Colonic mucosa (tissue), 4 donors: Measurements from ENCODE around the gene LHPP. TPM values are rescaled to one million over a fixed set of nuclear protein-coding genes. Genes with fewer than 3 reads are reported as not detected.

Experiments used
- DNase-seq: peaks from one replicate; pipeline ENCODE4 v3.0.0-alpha.2; 2020
- H3K27ac ChIP-seq: fragments of 200-600 bp; one replicate; pipeline ENCODE4 v1.8.0; 2021
- H3K27me3 ChIP-seq: fragments of 200-600 bp; one replicate; pipeline ENCODE4 v1.8.0; 2021
- H3K36me3 ChIP-seq: fragments of 200-600 bp; one replicate; pipeline ENCODE4 v1.8.0; 2021
- H3K4me1 ChIP-seq: fragments of 200-600 bp; one replicate; pipeline ENCODE4 v1.8.0; 2021; ENCODE audit warnings: mild to moderate bottlenecking
- H3K4me3 ChIP-seq: fragments of 200-600 bp; one replicate; pipeline ENCODE4 v1.8.0; 2021
- H3K9ac ChIP-seq, 2 donors: one replicate each; pipeline ENCODE4 v1.7.0; 2013; ENCODE audit warnings: control low read depth in 2 of 2, low read depth in 2 of 2, low read length in 2 of 2
- H3K9me3 ChIP-seq: fragments of 200-600 bp; one replicate; pipeline ENCODE4 v1.8.0; 2021
- intact Hi-C: fragments of 100-400 bp; cut with DNase I; formaldehyde crosslinking; loops from one replicate; pipeline ENCODE4 v1.14.1; 2022
- total RNA-seq, 2 donors: library from RNA; stranded (reverse); fragmentation: NEBNext Ultra II Directional in 1 of 2; extraction: Animal tissue kit (Norgen Biotek cat#: 25700) in 1 of 2; gene quantifications; one replicate each; pipeline ENCODE4 v1.2.1, GENCODE V29; 2021
- TF ChIP-seq, protein P1 (sequence below): fragments of 200-600 bp; IDR thresholded peaks from one replicate; pipeline ENCODE4 v1.8.0; 2022; ENCODE audit warnings: antibody characterized with exemption, mild to moderate bottlenecking
- donor health status: healthy.
- donor health status: DM: no; HTN: no; CAD: no.
- donor health status: DM: no; HTN: no; CAD: no.

LHPP gene
- total RNA-seq, 2 donors from 2014 or later: 12.8 to 24.6 TPM

DNA sequence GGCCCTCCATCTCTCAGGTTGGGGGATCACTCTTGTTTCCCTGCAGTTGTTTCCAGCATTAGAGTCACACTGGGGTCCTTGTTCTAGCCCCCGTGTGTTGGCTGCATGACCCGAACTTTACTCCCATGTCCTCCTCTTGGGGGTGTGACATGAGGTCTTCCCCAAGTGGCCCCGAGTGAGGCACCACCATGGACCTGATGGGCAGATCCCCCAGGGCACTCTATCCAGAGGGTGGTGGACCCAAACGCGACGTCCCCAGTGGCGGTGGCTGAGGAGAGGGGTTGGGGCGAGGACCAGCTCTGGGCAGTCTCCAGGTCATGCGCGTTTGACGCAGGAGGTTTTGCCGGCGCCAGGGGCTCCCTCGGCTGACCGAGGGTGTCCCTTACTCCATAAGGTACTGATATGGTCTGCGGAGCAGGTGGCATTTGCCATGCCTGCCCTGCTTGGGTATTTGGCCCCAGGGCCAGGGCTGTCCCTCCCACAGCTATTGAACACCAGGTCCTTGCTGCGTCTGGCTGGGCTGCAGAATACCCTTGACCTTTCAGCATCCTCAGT lies 131.9 kb downstream of the LHPP start:
- Histone ChIP-seq H3K27ac (no peak overlapping the region), H3K27me3 (no peaks in the 10 kb centered on the region), H3K4me3 (no peak overlapping the region), H3K9ac (no peak overlapping the region), H3K9me3 (no peaks in the 10 kb centered on the region), H3K4me1 (peaks cover 9% of the 10 kb centered on the region), H3K36me3 (no peaks in the 10 kb centered on the region)
- TF ChIP-seq, protein P1, sequence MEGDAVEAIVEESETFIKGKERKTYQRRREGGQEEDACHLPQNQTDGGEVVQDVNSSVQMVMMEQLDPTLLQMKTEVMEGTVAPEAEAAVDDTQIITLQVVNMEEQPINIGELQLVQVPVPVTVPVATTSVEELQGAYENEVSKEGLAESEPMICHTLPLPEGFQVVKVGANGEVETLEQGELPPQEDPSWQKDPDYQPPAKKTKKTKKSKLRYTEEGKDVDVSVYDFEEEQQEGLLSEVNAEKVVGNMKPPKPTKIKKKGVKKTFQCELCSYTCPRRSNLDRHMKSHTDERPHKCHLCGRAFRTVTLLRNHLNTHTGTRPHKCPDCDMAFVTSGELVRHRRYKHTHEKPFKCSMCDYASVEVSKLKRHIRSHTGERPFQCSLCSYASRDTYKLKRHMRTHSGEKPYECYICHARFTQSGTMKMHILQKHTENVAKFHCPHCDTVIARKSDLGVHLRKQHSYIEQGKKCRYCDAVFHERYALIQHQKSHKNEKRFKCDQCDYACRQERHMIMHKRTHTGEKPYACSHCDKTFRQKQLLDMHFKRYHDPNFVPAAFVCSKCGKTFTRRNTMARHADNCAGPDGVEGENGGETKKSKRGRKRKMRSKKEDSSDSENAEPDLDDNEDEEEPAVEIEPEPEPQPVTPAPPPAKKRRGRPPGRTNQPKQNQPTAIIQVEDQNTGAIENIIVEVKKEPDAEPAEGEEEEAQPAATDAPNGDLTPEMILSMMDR: no peak
- intact Hi-C loops: no loop called here
- no peak for DNase-seq

GRCh38 chr10:124594240-124594639 lies 132.6 kb downstream of the LHPP start:
- TF ChIP-seq, protein P1: no peak
- H3K36me3 ChIP-seq: no peaks in the 10 kb centered on the region
- no peak overlapping the region for H3K4me3 ChIP-seq
- no peak overlapping the region for H3K27ac ChIP-seq
- no peak for DNase-seq
- no peaks in the 10 kb centered on the region for H3K27me3 ChIP-seq
- peaks cover 2% of the 10 kb centered on the region for H3K4me1 ChIP-seq
- no peaks in the 10 kb centered on the region for H3K9me3 ChIP-seq
- H3K9ac ChIP-seq: no peak overlapping the region
- intact Hi-C loops: no loop called here

GRCh38 chr10:124595143-124595883 lies 133.7 kb downstream of the LHPP start:
- TF ChIP-seq, protein P1: no peak
- H3K4me3 ChIP-seq: no peak overlapping the region
- H3K4me1 ChIP-seq: no peaks in the 10 kb centered on the region
- no peaks in the 10 kb centered on the region for H3K36me3 ChIP-seq
- H3K9ac ChIP-seq: no peak overlapping the region
- no peak for DNase-seq
- intact Hi-C loops: no loop called here
- H3K27me3 ChIP-seq: no peaks in the 10 kb centered on the region
- no peaks in the 10 kb centered on the region for H3K9me3 ChIP-seq
- no peak overlapping the region for H3K27ac ChIP-seq

DNA sequence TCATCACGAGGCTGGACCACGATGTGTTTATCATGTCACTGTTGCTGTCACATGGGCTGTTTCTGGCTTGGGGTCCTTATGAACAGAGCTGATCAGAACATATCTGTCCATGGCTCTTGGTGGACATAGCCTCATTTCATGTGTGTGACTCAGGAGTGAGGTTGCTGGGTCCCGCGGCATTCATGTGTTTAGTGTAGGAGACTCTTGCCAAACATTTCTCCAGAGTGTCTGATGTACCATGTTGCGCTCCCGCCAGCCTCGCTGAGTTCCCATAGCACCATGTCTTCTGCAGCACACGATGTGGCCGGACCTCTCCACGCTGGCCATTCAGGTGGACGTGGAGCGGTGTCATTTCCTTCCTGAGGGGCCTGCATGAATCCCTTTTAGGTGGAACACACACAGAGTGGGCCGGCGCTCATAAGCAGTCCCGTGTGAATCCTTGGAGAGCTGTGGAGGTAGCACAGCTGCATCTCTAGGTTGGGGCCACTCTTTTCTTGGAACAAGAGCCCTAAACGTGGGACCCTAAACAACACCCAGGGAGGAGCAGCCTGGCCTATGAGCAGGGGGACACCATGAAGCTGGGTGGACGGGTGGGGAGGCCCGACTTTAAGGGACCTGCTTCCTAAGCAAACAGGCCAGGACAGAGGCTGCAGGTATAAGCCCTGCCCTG lies 134.6 kb downstream of the LHPP start:
- intact Hi-C loops: no loop called here
- Histone ChIP-seq H3K9me3 (no peaks in the 10 kb centered on the region), H3K27me3 (no peaks in the 10 kb centered on the region), H3K4me3 (no peak overlapping the region), H3K36me3 (no peaks in the 10 kb centered on the region), H3K27ac (no peak overlapping the region), H3K9ac (no peak overlapping the region), H3K4me1 (no peaks in the 10 kb centered on the region)
- DNase-seq: no peak
- TF ChIP-seq, protein P1: no peak

DNA sequence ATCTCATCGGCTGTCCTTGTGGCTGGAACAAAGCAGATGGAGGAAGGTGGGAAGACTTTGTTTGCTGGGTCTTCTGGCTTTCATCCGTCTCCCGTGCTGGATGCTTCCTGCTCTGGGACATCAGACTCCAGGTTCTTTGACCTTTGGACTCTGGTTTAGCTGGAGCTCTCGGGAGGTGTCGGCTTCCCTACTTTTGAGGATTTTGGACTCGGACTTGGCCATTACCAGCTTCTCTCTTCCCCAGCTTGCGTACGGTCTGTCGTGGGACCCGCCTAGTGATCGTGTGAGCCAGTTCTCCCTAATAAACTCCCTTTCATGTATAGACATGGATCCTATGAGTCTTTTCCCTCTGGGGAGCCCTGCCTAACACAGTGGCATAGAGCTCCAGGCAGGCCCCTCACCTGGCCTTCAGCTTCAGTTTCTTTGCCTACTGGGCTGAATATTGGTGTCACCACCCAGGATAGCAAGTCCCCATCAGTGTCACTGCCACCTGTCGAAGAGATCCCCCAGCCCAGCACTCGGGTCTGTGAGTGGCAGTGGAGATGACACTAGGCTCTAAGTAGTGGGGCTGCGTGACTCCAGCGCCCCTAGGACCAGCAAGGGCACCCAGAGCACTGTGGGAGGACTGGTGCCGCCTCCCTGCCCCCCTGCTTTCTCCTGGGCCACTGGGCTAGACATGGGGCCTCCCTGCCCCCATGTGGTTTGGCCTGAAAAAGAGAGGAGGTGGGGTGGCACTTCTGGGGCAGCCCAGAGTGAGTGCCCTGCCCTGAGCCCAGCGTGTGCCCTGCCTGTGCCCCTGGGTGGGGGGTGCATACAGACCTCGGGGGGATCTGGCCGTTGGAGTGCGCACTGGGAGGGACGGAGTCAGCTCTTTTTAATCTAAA lies 135.6 kb downstream of the LHPP start:
- Histone ChIP-seq H3K36me3 (no peaks in the 10 kb centered on the region), H3K9me3 (no peaks in the 10 kb centered on the region), H3K27me3 (no peaks in the 10 kb centered on the region), H3K9ac (no peak overlapping the region), H3K27ac (no peak overlapping the region), H3K4me1 (no peaks in the 10 kb centered on the region), H3K4me3 (no peak overlapping the region)
- intact Hi-C loops: no loop called here
- TF ChIP-seq, protein P1: no peak
- DNase-seq: peak; percentile 40
